IPS DF 19.7 (cell line): ENCODE results near the gene MTMR12.
"Not testable (repeated sequence)": the region's sequence is repeated elsewhere in the genome, so short reads cannot be mapped to it uniquely, and the experiment has no call there.

Experiments used
- DNase-seq: peaks from one replicate; pipeline ENCODE4 v3.0.0-alpha.2; 2013; ENCODE audit warnings: low read depth, low spot score

Gene MTMR12

GRCh38 chr5:32233696-32234447 lies 78.9 kb downstream of the MTMR12 start:
- DNase-seq = no peak

GRCh38 chr5:32233220-32233695 lies 79.5 kb downstream of the MTMR12 start:
- DNase-seq = no peak

- DNase-seq = peak; percentile 9
Measured at GRCh38 chr5:32232441-32233219, 80.1 kb downstream of the MTMR12 start.

GRCh38 chr5:32231929-32232328 lies 80.8 kb downstream of the MTMR12 start:
- DNase-seq = no peak

- DNase-seq = no peak
Measured at GRCh38 chr5:32231241-32231640, 81.5 kb downstream of the MTMR12 start.

- DNase-seq = no peak
Measured at GRCh38 chr5:32230356-32231099, 82.2 kb downstream of the MTMR12 start.

GRCh38 chr5:32229586-32229985 lies 83.2 kb downstream of the MTMR12 start:
- DNase-seq = no peak

- DNase-seq = no peak
Measured at GRCh38 chr5:32228816-32229215, 83.9 kb downstream of the MTMR12 start.

GRCh38 chr5:32225445-32225844 lies 87.3 kb downstream of the MTMR12 start:
- no peak for DNase-seq

GRCh38 chr5:32223972-32224609 lies 88.6 kb downstream of the MTMR12 start:
- DNase-seq = peak; percentile 74

- no peak for DNase-seq
Measured at GRCh38 chr5:32222723-32223470, 89.8 kb downstream of the MTMR12 start.

GRCh38 chr5:32217886-32218396 lies 94.8 kb downstream of the MTMR12 start:
- no peak for DNase-seq

- not testable (repeated sequence) for DNase-seq
Measured at GRCh38 chr5:32214344-32214743, 98.4 kb downstream of the MTMR12 start.

- no peak for DNase-seq
Measured at GRCh38 chr5:32210151-32210550, 102.6 kb downstream of the MTMR12 start.

GRCh38 chr5:32208837-32209236 lies 103.9 kb downstream of the MTMR12 start:
- DNase-seq = not testable (repeated sequence)

- DNase-seq = no peak
Measured at GRCh38 chr5:32207355-32207634, 105.4 kb downstream of the MTMR12 start.

GRCh38 chr5:32206509-32207354 lies 106.0 kb downstream of the MTMR12 start:
- no peak for DNase-seq

- DNase-seq = no peak
Measured at GRCh38 chr5:32206053-32206452, 106.7 kb downstream of the MTMR12 start.

GRCh38 chr5:32202394-32202793 lies 110.3 kb downstream of the MTMR12 start:
- DNase-seq = no peak
